ENCODE data around the gene ROR2.

Gene ROR2

GRCh38 chr9:91771027-91771426 lies 179.0 kb downstream of the ROR2 start:
- TF ChIP-seq POLR2AphosphoS5 (IDR thresholded peaks at IDR 0.05; ENCODE audit: low read depth, low read length) (no peak), FOXP2 (optimal IDR thresholded peaks at IDR 0.05; ENCODE audit: borderline replicate concordance, extremely low read depth, extremely low read length, insufficient read depth) (no peak)

GRCh38 chr9:91770229-91770628 lies 179.8 kb downstream of the ROR2 start:
- TF ChIP-seq FOXP2 (optimal IDR thresholded peaks at IDR 0.05; ENCODE audit: borderline replicate concordance, extremely low read depth, extremely low read length, insufficient read depth) = no peak
- TF ChIP-seq REST (IDR thresholded peaks at IDR 0.05; ENCODE audit: insufficient read depth in 1 of 2, low read depth in 2 of 2, low read length in 2 of 2) = no peak
- no peak for TF ChIP-seq POLR2AphosphoS5 (IDR thresholded peaks at IDR 0.05; ENCODE audit: low read depth, low read length)
- TF ChIP-seq SIN3A (IDR thresholded peaks at IDR 0.05; ENCODE audit: borderline replicate concordance, insufficient read depth, low read length) = no peak
- no peak for TF ChIP-seq TAF1 (IDR thresholded peaks at IDR 0.05; ENCODE audit: borderline replicate concordance, insufficient read depth, low read length)

- TF ChIP-seq REST (IDR thresholded peaks at IDR 0.05; ENCODE audit: insufficient read depth in 1 of 2, low read depth in 2 of 2, low read length in 2 of 2) = no peak
- no peak for TF ChIP-seq FOXP2 (optimal IDR thresholded peaks at IDR 0.05; ENCODE audit: borderline replicate concordance, extremely low read depth, extremely low read length, insufficient read depth)
- TF ChIP-seq POLR2AphosphoS5 (IDR thresholded peaks at IDR 0.05; ENCODE audit: low read depth, low read length) = no peak
- TF ChIP-seq SIN3A (IDR thresholded peaks at IDR 0.05; ENCODE audit: borderline replicate concordance, insufficient read depth, low read length) = no peak
- no peak for TF ChIP-seq TAF1 (IDR thresholded peaks at IDR 0.05; ENCODE audit: borderline replicate concordance, insufficient read depth, low read length)
These were observed 180.8 kb downstream of the ROR2 start for GRCh38 chr9:91768977-91769916.

- TF ChIP-seq FOXP2 (optimal IDR thresholded peaks at IDR 0.05; ENCODE audit: borderline replicate concordance, extremely low read depth, extremely low read length, insufficient read depth) = no peak
- TF ChIP-seq REST (IDR thresholded peaks at IDR 0.05; ENCODE audit: insufficient read depth in 1 of 2, low read depth in 2 of 2, low read length in 2 of 2) = no peak
- TF ChIP-seq TAF1 (IDR thresholded peaks at IDR 0.05; ENCODE audit: borderline replicate concordance, insufficient read depth, low read length) = no peak
- no peak for TF ChIP-seq POLR2AphosphoS5 (IDR thresholded peaks at IDR 0.05; ENCODE audit: low read depth, low read length)
- TF ChIP-seq SIN3A (IDR thresholded peaks at IDR 0.05; ENCODE audit: borderline replicate concordance, insufficient read depth, low read length) = no peak
These were observed 181.5 kb downstream of the ROR2 start for GRCh38 chr9:91768507-91768906.

GRCh38 chr9:91766315-91767069 lies 183.5 kb downstream of the ROR2 start:
- no peak for TF ChIP-seq FOXP2 (optimal IDR thresholded peaks at IDR 0.05; ENCODE audit: borderline replicate concordance, extremely low read depth, extremely low read length, insufficient read depth)
- no peak for TF ChIP-seq POLR2AphosphoS5 (IDR thresholded peaks at IDR 0.05; ENCODE audit: low read depth, low read length)
- TF ChIP-seq REST (IDR thresholded peaks at IDR 0.05; ENCODE audit: insufficient read depth in 1 of 2, low read depth in 2 of 2, low read length in 2 of 2) = no peak
- TF ChIP-seq TAF1 (IDR thresholded peaks at IDR 0.05; ENCODE audit: borderline replicate concordance, insufficient read depth, low read length) = no peak
- no peak for TF ChIP-seq SIN3A (IDR thresholded peaks at IDR 0.05; ENCODE audit: borderline replicate concordance, insufficient read depth, low read length)
